ENCODE results near the gene HS6ST3. TPM values are rescaled to one million over a fixed set of nuclear protein-coding genes. Genes with fewer than 3 reads are reported as not detected.

HS6ST3 gene
- total and polyA plus RNA-seq, 12 donors = 2.1 to 27.1 (median 6.2) TPM

DNA sequence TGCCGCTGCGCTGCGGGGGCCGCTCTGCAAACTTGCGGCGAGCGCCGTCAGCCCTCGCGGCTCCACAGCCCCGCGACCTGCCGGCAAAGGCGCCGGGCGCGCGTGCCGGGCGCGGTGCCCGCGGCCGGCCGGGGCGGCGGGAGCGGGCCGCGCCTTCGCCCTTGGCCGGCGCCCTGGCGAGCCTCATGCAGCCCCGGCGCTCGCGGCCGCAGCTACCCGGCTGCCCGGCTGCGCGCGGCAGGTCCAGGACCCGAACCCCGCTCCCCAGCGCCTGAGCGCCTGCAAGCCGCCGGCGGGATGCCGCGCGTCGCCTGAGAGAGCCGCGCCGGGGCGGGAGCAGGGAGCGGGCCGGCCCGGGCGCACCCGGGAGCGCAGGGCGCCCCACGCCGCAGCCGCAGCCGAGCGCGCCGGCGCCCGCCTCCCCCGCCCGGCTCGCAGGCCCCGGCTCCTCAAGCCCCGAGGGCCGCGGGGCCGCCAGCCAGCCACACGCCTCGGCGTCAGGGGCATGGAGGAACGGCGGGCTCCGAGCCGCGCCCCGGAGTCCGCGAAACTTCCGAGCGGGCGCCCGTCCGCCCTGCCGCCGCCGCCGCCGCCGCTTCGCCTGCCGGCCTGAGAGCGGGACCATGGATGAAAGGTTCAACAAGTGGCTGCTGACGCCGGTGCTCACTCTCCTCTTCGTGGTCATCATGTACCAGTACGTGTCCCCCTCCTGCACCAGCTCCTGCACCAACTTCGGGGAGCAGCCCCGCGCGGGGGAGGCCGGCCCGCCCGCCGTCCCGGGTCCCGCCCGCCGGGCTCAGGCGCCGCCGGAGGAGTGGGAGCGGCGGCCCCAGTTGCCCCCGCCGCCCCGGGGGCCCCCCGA, 564 bp downstream of the HS6ST3 start:
- Histone ChIP-seq H3K36me3 (replicated peaks in 1 of 2) (no peaks in the 10 kb centered on the region), H3K9me3 (replicated peaks in 1 of 3) (no peaks in the 10 kb centered on the region), H3K4me3 (peak overlapping the region in 2 of 4 donors; percentile 26 to 58), H3K27me3 (peaks cover 4% of the 10 kb centered on the region), H3K27ac (peak overlapping the region in 2 of 5 donors; percentile 21 to 44), H3K4me1 (replicated peaks in 1 of 2) (peaks cover 0 to 9% of the 10 kb centered on the region in 2 donors)
- DNase-seq = peak in 5 of 7 donors; percentile 17 to 57 (median 25)
- no peak for TF ChIP-seq POLR2A (IDR thresholded peaks at IDR 0.05)
- TF ChIP-seq, protein P1, sequence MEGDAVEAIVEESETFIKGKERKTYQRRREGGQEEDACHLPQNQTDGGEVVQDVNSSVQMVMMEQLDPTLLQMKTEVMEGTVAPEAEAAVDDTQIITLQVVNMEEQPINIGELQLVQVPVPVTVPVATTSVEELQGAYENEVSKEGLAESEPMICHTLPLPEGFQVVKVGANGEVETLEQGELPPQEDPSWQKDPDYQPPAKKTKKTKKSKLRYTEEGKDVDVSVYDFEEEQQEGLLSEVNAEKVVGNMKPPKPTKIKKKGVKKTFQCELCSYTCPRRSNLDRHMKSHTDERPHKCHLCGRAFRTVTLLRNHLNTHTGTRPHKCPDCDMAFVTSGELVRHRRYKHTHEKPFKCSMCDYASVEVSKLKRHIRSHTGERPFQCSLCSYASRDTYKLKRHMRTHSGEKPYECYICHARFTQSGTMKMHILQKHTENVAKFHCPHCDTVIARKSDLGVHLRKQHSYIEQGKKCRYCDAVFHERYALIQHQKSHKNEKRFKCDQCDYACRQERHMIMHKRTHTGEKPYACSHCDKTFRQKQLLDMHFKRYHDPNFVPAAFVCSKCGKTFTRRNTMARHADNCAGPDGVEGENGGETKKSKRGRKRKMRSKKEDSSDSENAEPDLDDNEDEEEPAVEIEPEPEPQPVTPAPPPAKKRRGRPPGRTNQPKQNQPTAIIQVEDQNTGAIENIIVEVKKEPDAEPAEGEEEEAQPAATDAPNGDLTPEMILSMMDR (IDR thresholded peaks at IDR 0.05) = no peak
- intact Hi-C loops (cut with DNase I) = no loop called here
- 1 to 2% (median 1%) methylated on average over 15 to 133 of the region's 133 CpGs; no CpG with 5 or more reads in 1 of the 4 donors for WGBS, 4 donors

GRCh38 chr13:96091164-96092117, 1.5 kb downstream of the HS6ST3 start:
- Histone ChIP-seq H3K27me3 (peaks cover 4% of the 10 kb centered on the region), H3K4me3 (peak overlapping the region in 2 of 4 donors; percentile 20 to 54), H3K36me3 (replicated peaks in 1 of 2) (no peaks in the 10 kb centered on the region), H3K27ac (peak overlapping the region in 1 of 5 donors; percentile 44), H3K4me1 (replicated peaks in 1 of 2) (peaks cover 0 to 9% of the 10 kb centered on the region in 2 donors), H3K9me3 (replicated peaks in 1 of 3) (no peaks in the 10 kb centered on the region)
- intact Hi-C loops (cut with DNase I) = no loop called here
- TF ChIP-seq POLR2A (IDR thresholded peaks at IDR 0.05) = no peak
- TF ChIP-seq, protein P1 (IDR thresholded peaks at IDR 0.05) = no peak
- peak; percentile 19 to 67 (median 40) for DNase-seq
- WGBS, 4 donors = 2 to 8% (median 3%) methylated on average over 26 to 57 of the region's 57 CpGs

DNA sequence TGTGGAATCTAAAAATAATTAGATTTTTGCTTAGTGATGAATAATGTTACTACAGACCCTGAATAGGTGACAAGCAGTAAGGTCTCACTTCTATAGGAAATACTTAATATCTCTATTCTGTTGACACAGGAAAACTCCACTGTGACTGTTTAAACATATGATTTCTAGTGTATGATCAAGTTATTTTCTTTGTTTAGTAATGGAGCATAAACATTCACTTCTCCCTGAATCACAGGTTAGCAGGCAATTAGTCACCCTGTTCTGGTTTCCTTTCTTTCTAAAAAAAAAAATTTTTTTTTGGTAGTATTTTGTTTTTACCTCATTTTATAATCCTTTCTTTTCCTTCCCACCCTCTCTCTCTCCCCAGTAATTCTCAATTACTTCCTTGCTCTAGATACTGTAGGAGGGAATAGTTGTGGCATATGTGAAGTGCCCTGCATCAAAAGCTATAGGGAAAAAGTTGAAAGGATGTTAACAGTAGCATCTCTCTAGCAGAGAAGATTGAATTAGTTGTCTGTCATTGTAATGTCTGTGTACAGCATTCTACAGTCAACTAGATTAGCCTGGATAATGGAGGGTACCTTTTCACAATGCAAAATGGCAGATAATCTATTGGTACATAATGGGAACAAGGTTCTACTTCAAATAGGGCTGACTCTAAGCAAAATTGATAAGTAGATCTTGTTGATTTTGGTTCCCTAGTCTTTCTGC, 3.5 kb downstream of the HS6ST3 start:
- H3K4me3 ChIP-seq = no peak overlapping the region
- no peaks in the 10 kb centered on the region for H3K9me3 ChIP-seq (replicated peaks in 1 of 3)
- no peak for DNase-seq
- no peaks in the 10 kb centered on the region for H3K27me3 ChIP-seq
- no peaks in the 10 kb centered on the region for H3K36me3 ChIP-seq (replicated peaks in 1 of 2)
- TF ChIP-seq POLR2A (IDR thresholded peaks at IDR 0.05) = no peak
- TF ChIP-seq, protein P1 (IDR thresholded peaks at IDR 0.05) = no peak
- intact Hi-C loops (cut with DNase I) = no loop called here
- no peak overlapping the region for H3K27ac ChIP-seq
- H3K4me1 ChIP-seq (replicated peaks in 1 of 2) = peaks cover 0 to 9% of the 10 kb centered on the region in 2 donors

All from adrenal gland (tissue), 12 donors.